ENCODE data around the gene VIPAS39. TPM values are rescaled to one million over a fixed set of nuclear protein-coding genes. Genes with fewer than 3 reads are reported as not detected.
"Not testable (repeated sequence)": the region's sequence is repeated elsewhere in the genome, so short reads cannot be mapped to it uniquely, and the experiment has no call there.

VIPAS39 gene
- total RNA-seq, 2 experiments from 2014 or later = 13.9 to 16.8 TPM

DNA sequence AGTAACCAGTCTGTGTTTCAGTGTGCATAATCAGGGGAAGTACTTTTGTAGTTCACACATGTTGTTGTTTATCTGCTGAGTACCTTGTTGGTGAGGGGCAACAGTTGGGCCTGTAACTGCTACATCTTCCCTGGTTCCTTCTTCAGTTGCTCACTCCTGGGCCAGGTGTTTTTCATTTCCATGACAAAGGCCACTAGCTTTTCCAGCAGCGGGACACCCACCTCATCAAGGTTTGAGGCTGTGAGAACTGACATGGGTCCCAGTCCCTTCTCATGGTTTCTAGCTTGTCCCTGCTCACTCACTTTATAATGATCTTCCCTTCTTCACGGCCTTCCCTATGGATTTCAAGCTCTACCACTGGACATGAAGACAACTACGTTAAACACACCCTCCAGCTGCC is 32.5 kb downstream of the VIPAS39 start:
- ChIA-PET CTCF (no interaction called here), POLR2A (no interaction called here)
- DNase-seq = no peak
- Mint-ChIP-seq H3K9me3 (peaks cover 4% of the 10 kb centered on the region), H3K4me1 (ENCODE audit: low read depth) (no peaks in the 10 kb centered on the region), H3K27me3 (no peaks in the 10 kb centered on the region), H3K4me3 (no peak overlapping the region), H3K27ac (no peak overlapping the region), H3K36me3 (ENCODE audit: low read depth) (peaks cover 65% of the 10 kb centered on the region)
- TF ChIP-seq, protein P1, sequence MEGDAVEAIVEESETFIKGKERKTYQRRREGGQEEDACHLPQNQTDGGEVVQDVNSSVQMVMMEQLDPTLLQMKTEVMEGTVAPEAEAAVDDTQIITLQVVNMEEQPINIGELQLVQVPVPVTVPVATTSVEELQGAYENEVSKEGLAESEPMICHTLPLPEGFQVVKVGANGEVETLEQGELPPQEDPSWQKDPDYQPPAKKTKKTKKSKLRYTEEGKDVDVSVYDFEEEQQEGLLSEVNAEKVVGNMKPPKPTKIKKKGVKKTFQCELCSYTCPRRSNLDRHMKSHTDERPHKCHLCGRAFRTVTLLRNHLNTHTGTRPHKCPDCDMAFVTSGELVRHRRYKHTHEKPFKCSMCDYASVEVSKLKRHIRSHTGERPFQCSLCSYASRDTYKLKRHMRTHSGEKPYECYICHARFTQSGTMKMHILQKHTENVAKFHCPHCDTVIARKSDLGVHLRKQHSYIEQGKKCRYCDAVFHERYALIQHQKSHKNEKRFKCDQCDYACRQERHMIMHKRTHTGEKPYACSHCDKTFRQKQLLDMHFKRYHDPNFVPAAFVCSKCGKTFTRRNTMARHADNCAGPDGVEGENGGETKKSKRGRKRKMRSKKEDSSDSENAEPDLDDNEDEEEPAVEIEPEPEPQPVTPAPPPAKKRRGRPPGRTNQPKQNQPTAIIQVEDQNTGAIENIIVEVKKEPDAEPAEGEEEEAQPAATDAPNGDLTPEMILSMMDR (IDR thresholded peaks at IDR 0.05) = no peak
- ATAC-seq = no peak
- intact Hi-C loops (cut with micrococcal nuclease) = no loop called here

DNA sequence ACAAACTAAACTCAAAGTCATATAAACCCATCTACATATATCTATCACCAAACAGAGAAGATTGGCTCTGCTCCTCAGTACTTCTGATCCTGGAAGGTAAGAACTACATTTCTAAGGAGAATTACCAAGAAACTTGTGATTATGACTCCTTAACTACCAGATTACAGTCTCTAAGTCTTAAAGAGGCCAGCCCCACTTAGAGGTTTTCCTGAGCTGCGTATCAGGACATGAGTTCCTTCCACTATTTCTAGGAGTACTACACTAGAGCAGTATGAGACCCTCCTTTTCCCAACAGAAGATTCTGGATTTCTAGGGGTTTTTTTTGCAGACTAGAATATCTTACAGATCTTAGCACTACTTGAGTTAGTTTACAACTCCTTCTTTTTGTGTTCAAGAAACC is 34.0 kb downstream of the VIPAS39 start, which contains the start of gene NOXRED1:
TSS of gene NOXRED1 (minus strand) at position 101 of the 400 bp plus-strand sequence. CDS start 634 bp downstream, outside the sequence.
- Mint-ChIP-seq H3K27me3 (no peaks in the 10 kb centered on the region), H3K36me3 (ENCODE audit: low read depth) (peaks cover 58% of the 10 kb centered on the region), H3K27ac (no peak within 1 kb of the TSS), H3K4me3 (no peak within 1 kb of the TSS), H3K4me1 (ENCODE audit: low read depth) (no peaks in the 10 kb centered on the region), H3K9me3 (peaks cover 10% of the 10 kb centered on the region)
- DNase-seq = no peak
- ChIA-PET CTCF (no interaction called here), POLR2A (no interaction called here)
- no peak for ATAC-seq
- TF ChIP-seq, protein P1 (IDR thresholded peaks at IDR 0.05) = no peak
- intact Hi-C loops (cut with micrococcal nuclease) = no loop called here

DNA sequence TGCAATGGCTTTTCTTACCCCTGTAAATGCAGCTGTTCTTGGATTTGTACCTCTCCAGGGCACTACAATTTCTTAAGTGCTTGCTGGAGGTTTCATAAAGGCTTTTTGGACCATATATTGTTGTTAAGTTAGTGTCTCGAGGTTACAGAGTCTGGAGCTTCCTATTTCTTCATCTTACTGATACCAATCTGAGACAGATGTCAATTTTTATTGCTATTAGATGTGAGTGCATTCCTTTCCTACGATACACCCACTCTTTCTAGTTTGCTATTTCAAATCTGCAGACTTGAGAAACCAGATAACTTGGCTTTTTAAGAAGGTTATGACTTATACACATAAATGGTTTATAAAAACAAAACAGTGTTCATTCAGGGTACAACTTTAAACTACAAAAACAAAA is 36.2 kb downstream of the VIPAS39 start:
- no peak for ATAC-seq
- CTCF ChIA-PET = no interaction called here
- POLR2A ChIA-PET = interaction anchor here (0.6 kb wide), 1 partner anchor 63 kb away, joined by 3 read pairs; no protein-coding TSS in a partner anchor
- no peaks in the 10 kb centered on the region for H3K27me3 Mint-ChIP-seq
- H3K4me3 Mint-ChIP-seq = no peak overlapping the region
- no peak for DNase-seq
- H3K9me3 Mint-ChIP-seq = peaks cover 13% of the 10 kb centered on the region
- H3K27ac Mint-ChIP-seq = no peak overlapping the region
- intact Hi-C loops (cut with micrococcal nuclease) = no loop called here
- H3K4me1 Mint-ChIP-seq (ENCODE audit: low read depth) = no peaks in the 10 kb centered on the region
- TF ChIP-seq, protein P1 (IDR thresholded peaks at IDR 0.05) = no peak
- H3K36me3 Mint-ChIP-seq (ENCODE audit: low read depth) = peaks cover 38% of the 10 kb centered on the region

DNA sequence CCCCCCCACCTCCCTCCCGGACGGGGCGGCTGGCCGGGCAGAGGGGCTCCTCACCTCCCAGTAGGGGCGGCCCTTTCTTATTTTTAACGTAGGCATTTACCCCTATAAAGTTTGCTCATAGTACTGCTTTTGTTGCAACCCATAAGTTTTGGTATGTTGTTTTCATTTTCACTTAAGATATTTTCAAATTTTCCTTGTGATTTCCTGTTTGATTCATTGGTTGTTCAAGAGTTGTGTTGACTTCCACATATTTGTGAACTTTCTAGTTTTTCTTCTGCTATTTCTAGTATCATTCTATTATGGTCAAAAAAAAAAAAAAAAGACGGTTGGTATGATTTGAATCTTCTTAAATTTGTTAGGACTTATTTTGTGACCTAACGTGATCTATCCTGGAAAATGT is 40.6 kb downstream of the VIPAS39 start:
- Mint-ChIP-seq H3K27me3 (no peaks in the 10 kb centered on the region), H3K9me3 (peaks cover 13% of the 10 kb centered on the region), H3K36me3 (ENCODE audit: low read depth) (peaks cover 13% of the 10 kb centered on the region), H3K4me1 (ENCODE audit: low read depth) (no peaks in the 10 kb centered on the region), H3K4me3 (no peak overlapping the region), H3K27ac (no peak overlapping the region)
- intact Hi-C loops (cut with micrococcal nuclease) = no loop called here
- TF ChIP-seq, protein P1 (IDR thresholded peaks at IDR 0.05) = no peak
- no peak for ATAC-seq
- ChIA-PET POLR2A (no interaction called here), CTCF (no interaction called here)
- DNase-seq = no peak

DNA sequence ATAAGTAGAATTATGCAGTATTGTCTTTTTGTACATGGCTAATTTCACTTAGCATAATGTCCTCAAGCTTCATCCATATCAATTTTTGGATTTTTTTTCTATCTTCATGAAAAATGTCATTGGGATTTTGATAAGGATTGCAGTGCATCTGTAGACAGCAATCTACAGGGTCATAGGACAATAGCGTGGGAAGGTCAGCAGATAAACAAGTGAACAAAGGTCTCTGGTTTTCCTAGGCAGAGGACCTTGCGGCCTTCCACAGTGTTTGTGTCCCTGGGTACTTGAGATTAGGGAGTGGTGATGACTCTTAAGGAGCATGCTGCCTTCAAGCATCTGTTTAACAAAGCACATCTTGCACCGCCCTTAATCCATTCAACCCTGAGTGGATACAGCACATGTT is 41.3 kb downstream of the VIPAS39 start:
- H3K27ac Mint-ChIP-seq; H3K4me3 Mint-ChIP-seq; H3K4me1 Mint-ChIP-seq (ENCODE audit: low read depth); H3K36me3 Mint-ChIP-seq (ENCODE audit: low read depth); POLR2A ChIA-PET; H3K27me3 Mint-ChIP-seq; DNase-seq; ATAC-seq; CTCF ChIA-PET; intact Hi-C loops (cut with micrococcal nuclease): not testable (repeated sequence)
- peaks cover 13% of the 10 kb centered on the region for H3K9me3 Mint-ChIP-seq

DNA sequence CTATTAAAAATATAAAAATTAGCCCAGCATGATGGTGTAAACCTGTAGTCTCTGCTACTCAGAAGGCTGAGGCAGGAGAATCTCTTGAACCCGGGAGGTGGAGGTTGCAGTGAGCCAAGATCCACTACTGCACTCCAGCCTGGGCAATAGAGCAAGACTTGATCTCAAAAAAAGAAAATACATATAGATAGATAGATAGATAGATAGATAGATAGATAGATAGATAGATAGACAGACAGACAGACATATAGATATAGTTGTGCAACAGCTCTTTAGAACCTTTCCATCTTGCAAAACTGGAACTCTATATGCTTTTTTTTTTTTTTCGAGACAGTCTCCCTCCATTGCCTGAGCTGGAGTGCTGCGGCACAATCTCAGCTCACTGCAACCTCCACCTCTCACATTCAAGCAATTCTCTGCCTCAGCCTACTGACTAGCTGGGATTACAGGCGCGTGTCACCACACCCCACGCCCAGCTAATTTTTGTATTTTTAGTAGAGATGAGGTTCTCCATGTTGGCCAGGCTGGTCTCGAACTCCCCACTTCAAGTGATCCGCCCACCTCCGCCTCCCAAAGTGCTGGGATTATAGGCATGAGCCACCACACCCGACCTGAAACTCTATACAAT is 41.9 kb downstream of the VIPAS39 start:
- DNase-seq; H3K4me1 Mint-ChIP-seq (ENCODE audit: low read depth); H3K27me3 Mint-ChIP-seq; POLR2A ChIA-PET; ATAC-seq; CTCF ChIA-PET; H3K36me3 Mint-ChIP-seq (ENCODE audit: low read depth); intact Hi-C loops (cut with micrococcal nuclease); H3K4me3 Mint-ChIP-seq; H3K27ac Mint-ChIP-seq: not testable (repeated sequence)
- H3K9me3 Mint-ChIP-seq = peaks cover 13% of the 10 kb centered on the region

Data from activated CD8-positive, alpha-beta T cell treated with anti-CD3 and anti-CD28 coated beads for 36 hours (primary cell).